ENCODE data around the gene NATD1.
"Not testable (repeated sequence)": the region's sequence is repeated elsewhere in the genome, so short reads cannot be mapped to it uniquely, and the experiment has no call there.

Gene NATD1

DNA sequence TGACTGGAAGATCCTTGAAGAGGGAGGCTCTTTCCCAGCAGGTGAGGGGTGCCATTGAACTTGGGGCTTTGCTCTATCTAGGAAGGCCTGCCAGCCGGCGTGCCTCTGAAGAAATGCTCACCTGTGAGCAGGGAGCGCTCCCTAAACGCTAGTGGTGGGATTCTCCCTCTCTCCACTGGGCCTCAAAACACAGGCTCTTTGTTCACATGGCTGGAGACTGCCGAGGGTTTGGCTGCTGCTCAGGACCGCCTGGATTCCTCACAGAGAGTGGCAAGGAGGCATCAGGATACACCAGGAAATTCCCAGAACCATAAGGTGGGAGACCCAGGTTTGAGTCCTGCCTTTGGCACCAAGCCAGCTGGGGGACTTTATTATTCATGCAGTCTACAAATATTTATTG, 21.7 kb downstream of the NATD1 start:
- in situ Hi-C loops (cut with HindIII; ENCODE audit: low sequenced_read_pairs), result no loop called here
- DNase-seq (ENCODE audit: low read depth), result no peak
- no peak for TF ChIP-seq CTCF (IDR thresholded peaks at IDR 0.05; ENCODE audit: low read depth, low read length, missing control alignments)
- no peak overlapping the region for H3K4me3 ChIP-seq (ENCODE audit: low read depth, low read length)

DNA sequence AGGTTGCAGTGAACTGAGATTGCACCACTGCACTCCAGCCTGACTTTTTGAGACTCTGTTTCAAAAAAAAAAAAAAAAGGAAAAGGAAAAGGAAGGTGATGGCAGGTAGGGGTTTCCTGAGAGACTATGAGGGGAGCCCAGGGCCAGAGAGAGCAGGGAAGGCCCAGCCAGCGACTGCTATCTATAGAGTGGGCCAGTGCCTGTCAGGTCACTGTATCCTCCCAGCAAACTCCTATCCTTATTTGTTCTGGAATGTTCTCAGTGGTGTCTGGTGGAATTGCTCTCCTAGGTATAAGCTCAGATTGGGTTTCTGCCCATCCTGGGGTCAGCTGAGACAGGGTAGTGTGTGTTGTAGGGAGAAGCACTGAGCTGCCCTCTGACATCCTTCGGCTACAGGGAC, 24.4 kb downstream of the NATD1 start:
- DNase-seq (ENCODE audit: low read depth), result no peak
- TF ChIP-seq CTCF (IDR thresholded peaks at IDR 0.05; ENCODE audit: low read depth, low read length, missing control alignments), result no peak
- no peak overlapping the region for H3K4me3 ChIP-seq (ENCODE audit: low read depth, low read length)
- in situ Hi-C loops (cut with HindIII; ENCODE audit: low sequenced_read_pairs), result no loop called here

- no peak for TF ChIP-seq CTCF (IDR thresholded peaks at IDR 0.05; ENCODE audit: low read depth, low read length, missing control alignments)
- in situ Hi-C loops (cut with HindIII; ENCODE audit: low sequenced_read_pairs), result no loop called here
Observed at GRCh38 chr17:21228111-21228510, 25.1 kb downstream of the NATD1 start.

GRCh38 chr17:21227277-21227676, 25.9 kb downstream of the NATD1 start:
- in situ Hi-C loops (cut with HindIII; ENCODE audit: low sequenced_read_pairs); DNase-seq (ENCODE audit: low read depth); H3K4me3 ChIP-seq (ENCODE audit: low read depth, low read length): not testable (repeated sequence)

More at GRCh38 chr17:21228111-21228510, 25.1 kb downstream of the NATD1 start:
- no peak for DNase-seq (ENCODE audit: low read depth)
- no peak overlapping the region for H3K4me3 ChIP-seq (ENCODE audit: low read depth, low read length)

DNA sequence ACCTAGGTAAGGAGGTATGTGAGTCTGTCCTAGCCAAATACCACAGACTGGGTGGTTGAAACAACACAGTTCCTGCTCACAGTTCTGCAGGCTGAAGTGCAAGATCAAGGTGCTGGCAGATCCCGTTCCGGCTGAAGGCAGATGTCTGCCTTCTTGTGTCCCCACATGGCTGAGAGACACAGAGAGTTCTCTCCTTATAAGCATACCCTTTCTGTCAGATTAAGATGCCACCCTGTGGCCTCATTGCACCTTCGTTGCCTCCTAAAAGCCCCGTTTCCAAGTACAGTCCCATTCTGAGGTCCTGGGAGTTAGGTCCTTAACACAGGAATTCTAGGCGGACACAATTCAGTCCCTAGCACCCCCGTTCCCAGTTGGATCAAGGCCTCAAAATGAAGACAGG, 30.1 kb downstream of the NATD1 start:
- no peak overlapping the region for H3K4me3 ChIP-seq (ENCODE audit: low read depth, low read length)
- no peak for DNase-seq (ENCODE audit: low read depth)
- in situ Hi-C loops (cut with HindIII; ENCODE audit: low sequenced_read_pairs), result no loop called here
- no peak for TF ChIP-seq CTCF (IDR thresholded peaks at IDR 0.05; ENCODE audit: low read depth, low read length, missing control alignments)

DNA sequence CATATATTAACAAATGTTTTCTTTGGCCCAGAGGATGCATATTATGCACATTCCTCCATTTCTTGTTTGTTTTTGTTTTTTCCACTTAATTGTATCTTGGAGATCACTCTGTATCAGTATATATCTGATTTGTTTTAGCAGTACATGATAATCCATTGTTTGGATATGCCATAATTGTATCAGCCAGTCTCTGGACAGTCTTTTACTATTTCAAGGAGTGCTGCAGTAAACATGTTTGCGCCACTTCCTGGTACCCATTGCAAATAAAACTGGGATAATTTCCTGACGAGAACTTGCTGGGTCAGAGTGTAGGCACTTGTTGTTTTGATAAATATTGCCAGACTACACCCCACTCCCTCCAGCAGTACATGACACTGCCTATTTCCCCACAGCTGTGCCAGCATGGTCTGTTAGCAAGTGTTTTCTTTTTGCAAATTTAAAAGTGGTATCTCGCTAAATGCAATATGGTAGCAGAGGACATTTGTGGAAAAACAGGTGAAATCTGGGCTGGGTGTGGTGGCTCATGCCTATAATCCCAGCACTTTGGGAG, 34.3 kb downstream of the NATD1 start:
- in situ Hi-C loops (cut with HindIII; ENCODE audit: low sequenced_read_pairs), result no loop called here
- no peak overlapping the region for H3K4me3 ChIP-seq (ENCODE audit: low read depth, low read length)
- no peak for TF ChIP-seq CTCF (IDR thresholded peaks at IDR 0.05; ENCODE audit: low read depth, low read length, missing control alignments)
- no peak for DNase-seq (ENCODE audit: low read depth)

GRCh38 chr17:21218101-21218500, 35.1 kb downstream of the NATD1 start:
- no peak overlapping the region for H3K4me3 ChIP-seq (ENCODE audit: low read depth, low read length)
- TF ChIP-seq CTCF (IDR thresholded peaks at IDR 0.05; ENCODE audit: low read depth, low read length, missing control alignments), result no peak
- in situ Hi-C loops (cut with HindIII; ENCODE audit: low sequenced_read_pairs), result no loop called here
- no peak for DNase-seq (ENCODE audit: low read depth)
